CD4-positive, alpha-beta memory T cell (primary cell): ENCODE data around the gene RBBP5. TPM values are rescaled to one million over a fixed set of nuclear protein-coding genes. Genes with fewer than 3 reads are reported as not detected.

Experiments used
- CTCF ChIA-PET: fragments of 350-600 bp; sonication (Branson Sonifier 250); formaldehyde crosslinking; loops from one replicate; lab custom pipeline; 2021; ENCODE audit warnings: inconsistent platforms; ENCODE audit not compliant: partially characterized antibody; lab: Charles Lee
- POLR2A ChIA-PET: fragments of 350-600 bp; sonication (Branson Sonifier 250); formaldehyde crosslinking; loops from one replicate; lab custom pipeline; 2021; ENCODE audit not compliant: partially characterized antibody; lab: Charles Lee
- DNase-seq, 5 donors: peaks; one replicate each; pipeline versions ENCODE4 v3.0.0 to v3.0.0-alpha.2; 2020 to 2022; ENCODE audit warnings: mixed read lengths in 1 of 5
- H3K27ac ChIP-seq: one replicate; pipeline ENCODE4 v1.7.0; 2013; ENCODE audit warnings: low read depth, low read length
- H3K27me3 ChIP-seq: 2 replicates; pipeline ENCODE4 v1.7.0; 2013; ENCODE audit warnings: mild to moderate bottlenecking, low read length, moderate library complexity; ENCODE audit not compliant: insufficient read depth
- H3K36me3 ChIP-seq: 2 replicates; pipeline ENCODE4 v1.7.0; 2013; ENCODE audit warnings: mild to moderate bottlenecking, low read length, moderate library complexity; ENCODE audit not compliant: insufficient read depth
- H3K4me1 ChIP-seq: 2 replicates; pipeline ENCODE4 v1.7.0; 2013; ENCODE audit warnings: mild to moderate bottlenecking, low read length, moderate library complexity; ENCODE audit not compliant: insufficient read depth
- H3K4me3 ChIP-seq, 2 donors: one replicate each; pipeline ENCODE4 v1.7.0; 2013; ENCODE audit warnings: low read length in 2 of 2, mild to moderate bottlenecking in 1 of 2
- H3K9me3 ChIP-seq, 2 donors: one replicate each; pipeline ENCODE4 v1.7.0; 2013; ENCODE audit warnings: low read length in 2 of 2, control low read depth in 1 of 2; ENCODE audit not compliant: control insufficient read depth in 1 of 2
- H3K27ac Mint-ChIP-seq, 7 donors: one replicate each; pipeline ENCODE4 v1.8.0; 2020 to 2021; ENCODE audit warnings: mixed read lengths in 7 of 7, mild to moderate bottlenecking in 6 of 7, inconsistent platforms in 3 of 7, moderate library complexity in 3 of 7
- H3K27me3 Mint-ChIP-seq, 2 donors: one replicate each; pipeline ENCODE4 v1.8.0; 2020 to 2021; ENCODE audit warnings: mixed read lengths in 2 of 2
- H3K36me3 Mint-ChIP-seq, 2 donors: one replicate each; pipeline ENCODE4 v1.8.0; 2020 to 2021; ENCODE audit warnings: mixed read lengths in 2 of 2, inconsistent platforms in 1 of 2, mild to moderate bottlenecking in 1 of 2
- H3K4me1 Mint-ChIP-seq, 4 donors: one replicate each; pipeline ENCODE4 v1.8.0; 2020 to 2021; ENCODE audit warnings: mixed read lengths in 4 of 4, mild to moderate bottlenecking in 1 of 4
- H3K4me3 Mint-ChIP-seq, 8 donors: one replicate each; pipeline ENCODE4 v1.8.0; 2020 to 2021; ENCODE audit warnings: mixed read lengths in 8 of 8, mild to moderate bottlenecking in 7 of 8, moderate library complexity in 6 of 8, inconsistent platforms in 3 of 8
- H3K9me3 Mint-ChIP-seq, 8 donors: one replicate each; pipeline ENCODE4 v1.8.0; 2020 to 2021; ENCODE audit warnings: mixed read lengths in 8 of 8, mild to moderate bottlenecking in 5 of 8, inconsistent platforms in 3 of 8, moderate library complexity in 1 of 8
- intact Hi-C: fragments of 100-400 bp; cut with micrococcal nuclease; formaldehyde crosslinking; loops from one replicate; pipeline ENCODE4 v1.15.1; 2023
- polyA plus RNA-seq, 2 donors: library from polyadenylated mRNA; unstranded; fragments of 300-500 nt; fragmentation: Illumina TruSeq; gene quantifications; one replicate each; pipeline ENCODE4 v1.2.3, GENCODE V29; 2021
- total RNA-seq, 2 experiments: library from RNA; stranded (reverse); gene quantifications; one replicate each; pipeline ENCODE4 v1.2.3, GENCODE V29; 2021

RBBP5 gene, protein sequence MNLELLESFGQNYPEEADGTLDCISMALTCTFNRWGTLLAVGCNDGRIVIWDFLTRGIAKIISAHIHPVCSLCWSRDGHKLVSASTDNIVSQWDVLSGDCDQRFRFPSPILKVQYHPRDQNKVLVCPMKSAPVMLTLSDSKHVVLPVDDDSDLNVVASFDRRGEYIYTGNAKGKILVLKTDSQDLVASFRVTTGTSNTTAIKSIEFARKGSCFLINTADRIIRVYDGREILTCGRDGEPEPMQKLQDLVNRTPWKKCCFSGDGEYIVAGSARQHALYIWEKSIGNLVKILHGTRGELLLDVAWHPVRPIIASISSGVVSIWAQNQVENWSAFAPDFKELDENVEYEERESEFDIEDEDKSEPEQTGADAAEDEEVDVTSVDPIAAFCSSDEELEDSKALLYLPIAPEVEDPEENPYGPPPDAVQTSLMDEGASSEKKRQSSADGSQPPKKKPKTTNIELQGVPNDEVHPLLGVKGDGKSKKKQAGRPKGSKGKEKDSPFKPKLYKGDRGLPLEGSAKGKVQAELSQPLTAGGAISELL
- 10 to 100 TPM; 32.4 to 32.9 TPM for total RNA-seq
- 10 to 100 TPM; 16.8 to 21.3 TPM for polyA plus RNA-seq

- CTCF ChIA-PET = interaction anchor here (1.5 to 5.7 kb wide), 5 partner anchors 12 to 507 kb away, joined by 5 to 53 read pairs (median 12); no protein-coding TSS in a partner anchor
- Histone ChIP-seq H3K9me3 (no peaks in the 10 kb centered on the region), H3K27ac (peak within 1 kb of the TSS; percentile 90), H3K27me3 (no peaks in the 10 kb centered on the region), H3K36me3 (peaks cover 3% of the 10 kb centered on the region), H3K4me1 (peaks cover 41% of the 10 kb centered on the region), H3K4me3 (peak within 1 kb of the TSS; percentile 76 to 97)
- DNase-seq = peak; percentile 94 to 98 (median 95)
- intact Hi-C loops = loop anchor here (1.0 to 10.0 kb wide), 10 partner anchors 19 to 1491 kb away; partner anchors contain the start of genes DSTYK, EIF2D, RAB29 and TMCC2
- Mint-ChIP-seq H3K27me3 (no peaks in the 10 kb centered on the region), H3K36me3 (peaks cover 8 to 30% of the 10 kb centered on the region in 2 donors), H3K4me3 (peak within 1 kb of the TSS; percentile 92 to 99 (median 98)), H3K4me1 (peaks cover 31 to 59% (median 44%) of the 10 kb centered on the region in 4 donors), H3K27ac (peak within 1 kb of the TSS; percentile 95 to 100 (median 100)), H3K9me3 (peaks cover 0 to 4% (median 0%) of the 10 kb centered on the region in 8 donors)
- POLR2A ChIA-PET = interaction anchor here (0.7 to 3.6 kb wide), 17 partner anchors 9 to 1931 kb away, joined by 3 to 25 read pairs (median 4); partner anchors contain the start of genes DSTYK, EIF2D, ELK4 and NUAK2
These were observed at the start of gene RBBP5 for GRCh38 chr1:205121660-205122488. RBBP5 (minus strand) TSS chr1:205121978; CDS start chr1:205121873, 105 bp downstream.

GRCh38 chr1:205171369-205171768 is 49.6 kb upstream of the RBBP5 start:
- POLR2A ChIA-PET = no interaction called here
- Histone ChIP-seq H3K4me1 (peaks cover 20% of the 10 kb centered on the region), H3K4me3 (no peak overlapping the region), H3K36me3 (peaks cover 15% of the 10 kb centered on the region), H3K9me3 (no peaks in the 10 kb centered on the region), H3K27ac (no peak overlapping the region), H3K27me3 (no peaks in the 10 kb centered on the region)
- no peaks in the 10 kb centered on the region for H3K9me3 Mint-ChIP-seq
- DNase-seq = peak in 4 of 5 donors; percentile 11 to 26 (median 18)
- intact Hi-C loops = no loop called here
- H3K4me1 Mint-ChIP-seq = peaks cover 14 to 47% (median 24%) of the 10 kb centered on the region in 4 donors
- CTCF ChIA-PET = interaction anchor here (0.6 to 1.4 kb wide), 3 partner anchors 12 to 58 kb away, joined by 3 read pairs; no protein-coding TSS in a partner anchor
- H3K27me3 Mint-ChIP-seq = no peaks in the 10 kb centered on the region
- H3K36me3 Mint-ChIP-seq = peaks cover 30 to 56% of the 10 kb centered on the region in 2 donors
- H3K27ac Mint-ChIP-seq = peak overlapping the region in 6 of 7 donors; percentile 5 to 76 (median 55)
- H3K4me3 Mint-ChIP-seq = peak overlapping the region in 7 of 8 donors; percentile 28 to 86 (median 58)

DNA sequence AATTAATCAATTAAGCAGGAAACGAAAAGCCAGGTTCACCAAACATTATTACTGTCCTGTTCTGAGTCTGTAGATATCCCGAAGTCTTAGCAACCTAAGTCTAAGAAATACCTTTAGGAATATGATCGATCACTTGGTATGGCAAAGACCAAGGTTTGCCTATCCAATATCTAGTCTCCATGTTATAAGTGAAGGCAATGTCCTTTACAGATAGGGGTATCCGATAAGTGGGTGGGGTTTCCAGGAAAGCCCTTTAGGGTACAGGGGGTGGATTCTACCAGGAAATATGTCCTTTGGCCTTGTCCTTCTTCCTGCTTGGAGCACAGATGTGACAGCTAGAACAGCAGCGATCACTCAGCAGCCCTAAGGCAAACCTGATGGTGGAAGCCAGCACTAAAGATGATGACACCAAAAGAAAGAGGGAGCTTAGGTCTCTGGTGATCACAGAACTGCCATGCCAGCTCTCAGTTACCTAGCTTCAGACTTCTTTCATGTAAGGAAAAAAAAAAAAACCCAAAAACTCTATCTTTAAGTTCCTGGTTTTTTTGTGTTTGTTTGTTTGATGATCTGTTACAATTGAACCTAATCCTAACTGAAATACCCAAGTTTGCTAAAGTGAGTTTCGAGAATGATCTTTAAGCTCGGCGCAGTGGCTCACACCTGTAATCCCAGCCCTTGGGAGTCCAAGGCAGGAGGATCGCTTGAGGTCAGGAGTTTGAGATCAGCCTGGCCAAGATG is 48.9 kb upstream of the RBBP5 start:
- intact Hi-C loops = no loop called here
- Histone ChIP-seq H3K9me3 (no peaks in the 10 kb centered on the region), H3K27ac (no peak overlapping the region), H3K4me1 (peaks cover 20% of the 10 kb centered on the region), H3K36me3 (peaks cover 15% of the 10 kb centered on the region), H3K27me3 (no peaks in the 10 kb centered on the region), H3K4me3 (no peak overlapping the region)
- ChIA-PET POLR2A (no interaction called here), CTCF (interaction anchor here (0.6 to 1.4 kb wide), 2 partner anchors 12 to 29 kb away, joined by 3 read pairs; no protein-coding TSS in a partner anchor)
- Mint-ChIP-seq H3K9me3 (no peaks in the 10 kb centered on the region), H3K4me1 (peaks cover 14 to 43% (median 24%) of the 10 kb centered on the region in 4 donors), H3K27me3 (no peaks in the 10 kb centered on the region), H3K36me3 (peaks cover 32 to 53% of the 10 kb centered on the region in 2 donors), H3K27ac (peak overlapping the region in 2 of 7 donors; percentile 37 to 72), H3K4me3 (peak overlapping the region in 3 of 8 donors; percentile 15 to 86 (median 63))
- no peak for DNase-seq

GRCh38 chr1:205169248-205169647 is 47.5 kb upstream of the RBBP5 start:
- no peak overlapping the region for H3K4me3 Mint-ChIP-seq
- intact Hi-C loops = no loop called here
- H3K27me3 ChIP-seq = no peaks in the 10 kb centered on the region
- no peaks in the 10 kb centered on the region for H3K27me3 Mint-ChIP-seq
- H3K9me3 Mint-ChIP-seq = no peaks in the 10 kb centered on the region
- H3K4me1 Mint-ChIP-seq = peaks cover 15 to 43% (median 24%) of the 10 kb centered on the region in 4 donors
- H3K4me3 ChIP-seq = no peak overlapping the region
- peaks cover 15% of the 10 kb centered on the region for H3K36me3 ChIP-seq
- peaks cover 20% of the 10 kb centered on the region for H3K4me1 ChIP-seq
- DNase-seq = no peak
- H3K9me3 ChIP-seq = no peaks in the 10 kb centered on the region
- H3K36me3 Mint-ChIP-seq = peaks cover 37 to 59% of the 10 kb centered on the region in 2 donors
- CTCF ChIA-PET = interaction anchor here (1.5 kb wide), 1 partner anchor 28 kb away, joined by 3 read pairs; no protein-coding TSS in a partner anchor
- POLR2A ChIA-PET = no interaction called here
- no peak overlapping the region for H3K27ac Mint-ChIP-seq
- no peak overlapping the region for H3K27ac ChIP-seq

DNA sequence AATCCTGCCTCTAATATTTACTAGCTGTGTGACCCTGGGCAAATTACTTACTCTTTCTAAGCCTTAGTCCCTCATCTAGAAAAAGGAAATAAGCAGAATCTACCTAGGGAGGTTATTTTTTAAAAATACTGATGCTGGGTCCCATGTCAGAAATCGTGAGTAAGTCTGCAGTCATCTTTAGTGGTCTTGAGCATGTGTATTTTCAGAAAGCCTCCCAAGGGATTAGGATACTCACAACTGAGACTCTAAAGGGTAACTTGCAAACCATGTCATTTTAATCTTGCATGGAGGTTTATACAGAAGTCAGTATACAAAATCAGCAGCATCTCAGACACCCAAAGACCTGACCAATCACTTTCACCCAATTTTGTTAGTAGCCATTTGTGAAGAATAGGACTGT is 46.5 kb upstream of the RBBP5 start:
- Histone ChIP-seq H3K9me3 (no peaks in the 10 kb centered on the region), H3K27me3 (no peaks in the 10 kb centered on the region), H3K4me1 (peaks cover 20% of the 10 kb centered on the region), H3K36me3 (peaks cover 23% of the 10 kb centered on the region), H3K27ac (no peak overlapping the region), H3K4me3 (no peak overlapping the region)
- no peak for DNase-seq
- POLR2A ChIA-PET = no interaction called here
- Mint-ChIP-seq H3K36me3 (peaks cover 45 to 67% of the 10 kb centered on the region in 2 donors), H3K27ac (no peak overlapping the region), H3K4me1 (peaks cover 18 to 43% (median 24%) of the 10 kb centered on the region in 4 donors), H3K9me3 (no peaks in the 10 kb centered on the region), H3K4me3 (no peak overlapping the region), H3K27me3 (no peaks in the 10 kb centered on the region)
- CTCF ChIA-PET = interaction anchor here (1.5 kb wide), 1 partner anchor 28 kb away, joined by 3 read pairs; no protein-coding TSS in a partner anchor
- intact Hi-C loops = no loop called here

DNA sequence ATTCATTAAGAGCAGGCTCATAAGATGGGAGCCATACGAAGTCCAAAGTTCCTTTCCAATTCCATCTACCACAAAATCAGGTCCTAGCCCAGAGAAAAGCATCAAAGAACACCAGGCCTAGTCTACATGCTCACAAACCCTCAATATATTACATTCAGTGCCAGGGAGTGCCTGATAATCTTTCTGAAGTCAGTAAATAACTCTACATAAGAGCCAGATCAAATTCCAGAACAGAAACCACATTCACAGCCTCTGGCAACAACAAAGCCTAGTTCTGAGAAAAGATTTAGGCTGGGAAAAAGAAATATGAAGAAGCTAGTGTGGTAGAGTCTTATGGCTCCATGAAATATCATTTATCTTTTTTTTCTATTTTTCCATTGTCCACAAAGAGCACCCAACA is 40.5 kb upstream of the RBBP5 start:
- Mint-ChIP-seq H3K27ac (no peak overlapping the region), H3K4me3 (no peak overlapping the region), H3K36me3 (peaks cover 71 to 81% of the 10 kb centered on the region in 2 donors), H3K4me1 (peaks cover 0 to 4% (median 2%) of the 10 kb centered on the region in 4 donors), H3K9me3 (peaks cover 0 to 3% (median 0%) of the 10 kb centered on the region in 8 donors), H3K27me3 (no peaks in the 10 kb centered on the region)
- no peaks in the 10 kb centered on the region for H3K4me1 ChIP-seq
- no peak overlapping the region for H3K4me3 ChIP-seq
- peaks cover 61% of the 10 kb centered on the region for H3K36me3 ChIP-seq
- H3K9me3 ChIP-seq = no peaks in the 10 kb centered on the region
- intact Hi-C loops = no loop called here
- ChIA-PET CTCF (no interaction called here), POLR2A (no interaction called here)
- H3K27ac ChIP-seq = no peak overlapping the region
- DNase-seq = no peak
- no peaks in the 10 kb centered on the region for H3K27me3 ChIP-seq
